PC-3 (cell line): ENCODE measurements around the gene TBX18.

Source experiments
- CTCF ChIP-seq: fragments of 300-600 bp; sonication (generic); conservative IDR thresholded peaks from 2 replicates; pipeline ENCODE4 v1.5.1; 2017; ENCODE audit warnings: antibody characterized with exemption, low read depth, mild to moderate bottlenecking, low read length
- EZH2 ChIP-seq: fragments of 300-600 bp; sonication (generic); IDR thresholded peaks from one replicate; pipeline ENCODE4 v1.6.1; 2017; ENCODE audit warnings: antibody characterized with exemption, mild to moderate bottlenecking, low read length; ENCODE audit not compliant: unreplicated experiment

- TF ChIP-seq CTCF, result no peak
- TF ChIP-seq EZH2, result no peak
Observed at GRCh38 chr6:84707171-84707570, 57.2 kb downstream of the TBX18 start.
